ENCODE measurements around the gene INPP4A. TPM values are rescaled to one million over a fixed set of nuclear protein-coding genes. Genes with fewer than 3 reads are reported as not detected.

INPP4A gene
- polyA plus RNA-seq, 3 donors: 3.5 to 6.9 (median 4.9) TPM

DNA sequence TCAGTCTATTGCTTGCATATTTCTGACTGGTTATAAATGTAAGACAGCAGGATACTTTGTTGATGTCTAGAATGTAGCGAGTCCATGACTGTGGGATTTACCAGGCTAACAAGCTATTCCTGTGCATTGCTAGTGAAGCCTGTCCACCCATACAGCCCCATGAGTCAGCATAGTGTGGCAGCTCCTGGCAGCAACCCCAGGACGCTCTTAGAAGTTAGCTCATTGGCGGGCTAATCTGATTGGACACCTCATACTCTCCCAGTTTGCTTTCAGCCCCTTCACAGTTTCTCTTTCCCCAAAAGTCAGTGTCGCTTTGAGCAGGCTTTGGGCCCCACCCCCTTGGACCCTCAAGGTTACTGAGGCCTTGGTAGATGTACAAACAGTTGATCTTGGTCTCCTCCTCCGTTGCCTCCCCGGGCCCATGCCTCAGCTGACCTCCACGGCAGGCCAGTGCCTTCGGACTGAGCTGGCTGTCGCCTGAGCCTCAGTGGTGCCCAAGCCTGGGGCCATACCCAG lies 115.7 kb downstream of the INPP4A start:
- H3K27ac ChIP-seq (ENCODE audit: low read depth, low read length): no peak overlapping the region
- 92 to 94% (median 94%) methylated on average over 9 of the region's 9 CpGs for WGBS, 3 donors

DNA sequence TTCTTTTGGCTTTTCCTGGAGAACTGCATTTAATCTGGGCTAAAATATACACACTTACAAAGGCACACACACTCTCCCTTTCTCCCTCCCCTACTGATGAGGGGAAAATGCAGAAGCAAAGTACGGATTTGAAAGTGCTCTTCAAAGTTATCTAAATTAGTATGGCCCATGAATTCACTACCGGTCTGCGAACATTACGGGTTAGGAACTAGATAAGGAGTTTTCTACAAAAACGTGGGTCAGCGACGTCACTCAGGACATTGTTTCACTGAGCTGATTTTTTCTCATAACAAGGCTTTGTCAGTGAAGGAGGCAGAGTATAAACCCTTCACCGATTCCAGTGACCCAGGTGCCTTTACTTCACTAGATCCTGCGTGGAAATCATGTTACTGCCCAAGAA lies 116.4 kb downstream of the INPP4A start:
- H3K27ac ChIP-seq (ENCODE audit: low read depth, low read length): no peak overlapping the region
- 89 to 95% (median 93%) methylated on average over 9 of the region's 9 CpGs for WGBS, 3 donors

DNA sequence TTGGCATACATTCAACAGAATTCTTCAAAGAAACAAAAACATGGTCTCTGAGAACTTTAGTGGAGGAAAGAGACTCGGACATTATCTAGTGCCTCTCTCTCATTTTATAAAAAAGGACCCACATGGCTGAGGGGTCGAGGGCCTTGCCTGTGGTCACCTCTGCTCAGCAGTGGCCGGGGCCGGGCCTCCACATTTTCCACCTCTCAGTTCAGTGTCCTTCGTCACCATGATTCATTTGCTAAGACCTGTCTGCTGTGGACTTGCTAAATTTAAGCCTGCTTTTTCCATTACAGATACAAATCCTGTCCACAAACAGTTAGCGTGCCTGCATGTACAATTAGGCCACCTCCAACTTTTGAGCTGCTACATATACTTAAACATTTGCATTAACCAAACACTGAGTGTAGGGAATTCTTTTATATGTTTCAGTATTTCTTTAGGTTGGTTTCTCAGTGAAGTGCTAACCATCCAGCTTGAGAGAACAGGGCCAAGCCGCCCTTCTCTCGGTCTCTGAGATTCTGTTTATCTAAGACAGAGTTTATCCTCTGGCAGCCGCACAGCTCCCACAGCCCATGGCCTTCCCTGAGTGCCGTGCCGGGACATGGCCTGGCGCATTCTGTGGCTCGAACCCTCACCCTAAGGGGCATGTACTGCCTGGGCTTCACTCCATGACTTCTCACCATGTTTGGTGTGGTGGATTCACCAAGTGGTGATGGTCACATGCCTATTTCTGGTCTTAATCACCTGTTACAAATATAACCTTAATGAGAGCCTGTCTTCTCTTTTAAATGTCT lies 117.4 kb downstream of the INPP4A start:
- 79 to 88% (median 81%) methylated on average over 13 of the region's 13 CpGs for WGBS, 3 donors
- no peak overlapping the region for H3K27ac ChIP-seq (ENCODE audit: low read depth, low read length)

DNA sequence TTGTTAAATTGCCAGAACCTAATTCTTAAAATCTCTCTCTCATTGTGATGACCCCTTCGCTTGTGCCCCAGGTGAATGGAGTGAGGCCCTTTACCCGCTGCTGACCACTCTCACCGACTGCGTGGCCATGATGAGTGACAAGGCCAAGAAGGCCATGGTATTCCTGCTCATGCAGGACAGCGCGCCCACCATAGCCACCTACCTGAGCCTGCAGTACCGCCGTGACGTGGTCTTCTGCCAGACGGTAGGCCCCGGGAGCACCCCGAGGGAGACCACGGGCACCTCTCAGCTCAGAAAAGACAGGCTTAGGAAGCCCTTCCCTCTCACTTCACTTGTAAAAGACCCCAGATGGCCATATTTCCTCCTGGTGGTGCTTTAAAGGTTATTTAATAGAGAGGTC lies 118.7 kb downstream of the INPP4A start:
- H3K27ac ChIP-seq (ENCODE audit: low read depth, low read length): no peak overlapping the region
- WGBS, 3 donors: 95 to 98% (median 97%) methylated on average over 13 of the region's 13 CpGs

DNA sequence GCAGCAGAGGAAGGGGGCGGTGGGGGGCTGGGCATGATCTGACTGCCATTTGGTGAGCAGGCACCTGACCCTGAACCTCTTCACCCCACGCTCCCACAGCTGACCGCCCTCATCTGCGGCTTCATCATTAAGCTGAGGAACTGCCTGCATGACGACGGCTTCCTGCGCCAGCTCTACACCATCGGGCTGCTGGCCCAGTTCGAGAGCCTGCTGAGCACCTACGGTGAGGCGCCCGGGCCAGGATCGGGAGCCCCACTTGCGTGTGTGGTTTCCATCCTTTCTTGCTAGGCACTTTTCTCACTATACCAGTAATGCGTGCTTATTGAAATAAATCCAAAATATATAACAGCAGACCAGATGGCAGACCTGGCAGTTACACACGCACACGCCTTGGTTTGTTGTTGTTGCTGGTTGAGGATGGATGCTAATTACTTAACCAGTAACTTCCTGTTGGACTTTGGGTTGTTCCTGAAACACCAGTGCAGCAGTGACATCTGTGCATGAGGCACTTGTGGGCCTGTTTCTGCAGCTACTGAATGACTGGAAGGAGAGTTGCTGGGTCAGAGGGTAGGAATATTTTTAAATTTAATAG lies 120.0 kb downstream of the INPP4A start:
- WGBS, 3 donors: 70 to 91% (median 70%) methylated on average over 17 of the region's 17 CpGs
- no peak overlapping the region for H3K27ac ChIP-seq (ENCODE audit: low read depth, low read length)

DNA sequence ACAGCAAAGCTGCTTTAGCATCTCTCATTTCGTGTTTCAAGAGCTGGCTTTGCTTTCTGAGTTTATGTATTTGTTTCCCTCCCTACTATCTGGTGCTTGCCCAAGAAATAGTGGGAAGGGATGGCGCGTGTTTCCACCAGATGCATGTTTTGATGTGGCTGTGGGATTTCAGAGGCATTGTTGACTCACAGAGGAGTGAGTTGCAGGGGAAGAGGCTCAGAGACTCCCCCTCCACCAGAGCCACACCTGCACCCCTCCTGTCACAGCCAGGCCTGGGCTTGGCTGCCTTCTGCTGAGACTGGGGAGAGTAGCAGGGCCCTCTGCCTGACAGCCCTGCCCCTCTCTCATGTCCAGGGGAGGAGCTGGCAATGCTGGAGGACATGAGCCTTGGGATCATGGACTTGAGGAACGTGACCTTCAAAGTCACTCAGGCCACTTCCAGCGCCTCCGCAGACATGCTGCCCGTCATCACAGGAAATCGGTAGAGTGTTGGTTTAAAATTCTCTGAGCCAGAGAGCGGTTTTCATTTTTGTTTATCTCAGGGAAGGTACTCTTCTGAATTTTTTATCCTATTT lies 120.7 kb downstream of the INPP4A start:
- WGBS, 3 donors: 79 to 92% (median 84%) methylated on average over 9 of the region's 9 CpGs
- no peak overlapping the region for H3K27ac ChIP-seq (ENCODE audit: low read depth, low read length)

DNA sequence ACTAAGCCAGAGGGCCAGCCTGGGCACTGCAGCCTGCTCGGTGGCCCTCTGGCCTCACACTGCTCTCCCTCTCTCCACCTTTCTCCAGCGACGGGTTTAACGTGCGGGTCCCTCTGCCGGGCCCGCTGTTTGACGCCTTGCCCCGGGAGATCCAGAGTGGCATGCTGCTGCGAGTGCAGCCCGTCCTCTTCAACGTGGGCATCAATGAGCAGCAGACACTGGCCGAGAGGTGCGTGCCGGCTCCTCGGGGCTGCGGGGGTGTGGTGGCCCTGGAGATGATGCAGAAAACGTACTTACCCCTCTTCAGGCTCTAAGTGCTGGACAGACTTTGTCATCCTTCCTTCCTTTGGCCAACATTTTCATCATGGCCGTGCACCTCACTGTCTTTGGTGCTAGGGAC lies 121.3 kb downstream of the INPP4A start:
- 92 to 96% (median 96%) methylated on average over 19 of the region's 19 CpGs for WGBS, 3 donors
- no peak overlapping the region for H3K27ac ChIP-seq (ENCODE audit: low read depth, low read length)

DNA sequence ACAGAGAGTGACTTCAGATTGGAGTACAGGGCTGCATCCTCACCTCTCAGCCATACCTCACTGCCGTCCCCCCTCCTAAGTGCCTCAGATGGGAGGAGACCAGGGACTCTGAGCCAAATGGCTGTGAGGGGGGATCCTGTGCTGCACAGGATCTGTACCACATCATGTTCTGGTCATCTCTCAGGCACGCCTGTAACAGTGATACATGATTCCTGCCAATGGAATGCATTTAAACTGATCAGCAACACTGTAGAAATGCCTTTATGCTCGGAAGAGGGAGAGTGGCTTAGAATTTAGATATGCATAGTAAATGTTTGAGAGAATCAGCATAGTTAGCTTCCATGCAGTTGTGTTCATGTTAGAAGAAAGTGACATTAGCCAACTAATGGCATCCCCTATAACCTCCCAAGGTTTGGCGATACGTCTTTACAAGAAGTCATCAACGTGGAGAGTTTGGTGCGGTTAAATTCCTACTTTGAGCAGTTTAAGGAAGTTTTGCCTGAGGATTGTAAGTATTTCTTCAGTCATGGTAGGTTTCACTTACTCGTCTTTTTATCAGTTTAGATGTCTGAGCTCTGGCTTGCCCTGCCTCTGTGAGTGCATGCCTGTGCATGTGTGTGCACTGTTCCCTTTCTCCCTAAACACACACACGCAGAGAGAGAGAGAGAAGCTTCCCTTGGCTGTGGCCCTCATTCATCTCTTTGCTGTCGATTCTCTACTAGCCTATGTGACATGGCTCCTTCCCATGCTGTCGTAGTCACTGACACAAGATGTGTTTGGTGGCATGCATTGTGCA lies 123.7 kb downstream of the INPP4A start:
- H3K27ac ChIP-seq (ENCODE audit: low read depth, low read length): no peak overlapping the region
- 92 to 96% (median 95%) methylated on average over 10 to 11 of the region's 11 CpGs for WGBS, 3 donors

DNA sequence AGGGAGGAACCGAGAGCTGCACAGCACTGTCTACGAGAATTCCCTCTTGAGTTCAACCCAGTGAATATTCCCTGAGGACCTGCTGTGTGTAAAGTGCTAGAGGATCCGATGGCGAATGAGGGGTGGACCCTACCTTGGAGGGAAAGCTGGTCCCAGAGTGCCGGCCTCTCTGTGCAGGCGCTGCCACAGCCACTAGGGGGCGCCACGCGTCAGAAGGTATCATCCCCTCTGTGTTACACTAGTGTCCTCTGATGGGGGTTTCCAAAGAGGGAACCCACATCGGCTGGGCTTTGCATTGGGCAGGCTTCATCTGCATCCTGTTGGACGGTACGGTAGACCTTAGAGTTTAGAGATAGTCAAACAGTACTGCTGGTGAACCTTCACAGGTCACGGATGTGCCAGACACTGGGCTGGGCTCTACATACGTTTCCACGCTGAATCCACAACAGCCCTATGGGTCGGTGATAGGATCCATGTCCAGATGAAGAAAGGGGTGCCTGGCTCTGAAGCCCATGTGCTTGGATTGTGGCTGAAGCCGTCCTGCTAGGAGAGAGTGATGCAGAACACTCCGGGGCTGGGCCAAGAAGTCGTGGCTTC lies 124.6 kb downstream of the INPP4A start:
- H3K27ac ChIP-seq (ENCODE audit: low read depth, low read length): no peak overlapping the region
- 65 to 72% (median 70%) methylated on average over 19 of the region's 19 CpGs for WGBS, 3 donors

DNA sequence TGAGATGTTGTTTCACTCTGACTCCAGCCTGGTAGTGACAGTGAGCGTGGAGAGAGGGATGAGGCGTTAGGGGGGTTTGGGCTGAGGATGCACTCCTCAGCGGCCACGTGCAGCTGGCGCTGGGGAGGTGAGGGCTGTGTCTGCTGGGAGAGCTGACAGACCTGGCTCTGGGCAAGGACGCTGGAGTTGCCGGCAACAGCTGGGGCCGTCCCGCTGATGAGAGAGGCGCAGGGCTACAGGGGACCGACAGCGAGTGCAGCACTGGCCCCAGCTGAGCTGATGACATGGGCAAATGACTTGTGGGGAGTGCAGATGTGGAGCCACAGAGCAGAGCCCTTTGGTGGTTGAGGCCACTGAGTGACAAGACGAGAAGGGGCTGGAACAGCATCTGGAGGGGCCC lies 125.3 kb downstream of the INPP4A start:
- no peak overlapping the region for H3K27ac ChIP-seq (ENCODE audit: low read depth, low read length)
- 93 to 98% (median 96%) methylated on average over 13 of the region's 13 CpGs for WGBS, 3 donors

DNA sequence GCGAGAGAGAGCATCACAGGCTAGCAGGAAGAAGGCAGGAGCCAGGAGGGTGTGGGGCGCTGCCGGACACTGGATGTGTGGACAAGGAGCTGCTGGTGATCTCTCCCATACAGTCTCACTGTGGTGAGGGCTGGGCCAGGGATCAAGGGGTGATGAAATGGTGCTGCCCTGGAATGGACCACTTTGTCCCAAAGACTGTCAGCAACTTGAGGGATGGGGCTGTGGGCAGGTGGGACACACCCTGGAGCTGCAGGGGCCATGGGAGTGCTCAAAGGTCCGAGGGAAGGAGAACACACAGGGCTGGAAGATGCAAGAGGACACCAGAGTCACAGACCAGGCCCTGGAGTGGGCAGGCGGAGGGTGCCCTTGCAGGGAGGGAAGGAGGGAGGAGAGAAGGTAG lies 125.7 kb downstream of the INPP4A start:
- 91 to 96% (median 93%) methylated on average over 5 of the region's 5 CpGs for WGBS, 3 donors
- H3K27ac ChIP-seq (ENCODE audit: low read depth, low read length): no peak overlapping the region

DNA sequence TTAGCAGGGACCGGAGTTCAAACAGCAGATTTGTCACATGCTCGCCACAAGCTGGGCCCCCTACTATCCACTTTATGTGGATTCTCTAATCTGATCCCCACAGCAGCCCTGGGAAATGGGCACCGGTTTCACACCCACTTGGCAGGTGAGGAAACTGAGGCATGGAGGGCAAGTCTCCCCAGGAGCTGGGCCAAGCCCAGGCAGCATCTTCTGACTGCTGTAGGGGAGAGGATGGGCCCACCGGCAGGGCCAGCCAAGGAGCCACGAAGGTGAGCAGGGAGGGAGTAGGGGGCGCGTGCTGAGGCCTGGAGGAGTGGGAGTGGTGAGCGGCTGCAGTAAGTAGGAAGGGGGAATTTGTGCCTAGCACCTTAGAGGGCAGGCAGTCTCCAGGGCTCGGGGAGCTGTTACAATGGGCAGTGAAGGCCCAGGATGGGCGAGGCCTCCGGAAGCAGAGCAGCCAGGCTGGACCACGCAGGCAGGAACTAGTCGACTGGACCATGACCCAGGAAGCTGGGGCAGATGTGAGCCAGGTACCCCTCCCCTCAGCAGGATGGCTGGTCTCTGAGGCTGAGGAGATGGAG lies 126.6 kb downstream of the INPP4A start:
- H3K27ac ChIP-seq (ENCODE audit: low read depth, low read length): no peak overlapping the region
- 87 to 92% (median 87%) methylated on average over 12 to 13 of the region's 13 CpGs for WGBS, 3 donors

DNA sequence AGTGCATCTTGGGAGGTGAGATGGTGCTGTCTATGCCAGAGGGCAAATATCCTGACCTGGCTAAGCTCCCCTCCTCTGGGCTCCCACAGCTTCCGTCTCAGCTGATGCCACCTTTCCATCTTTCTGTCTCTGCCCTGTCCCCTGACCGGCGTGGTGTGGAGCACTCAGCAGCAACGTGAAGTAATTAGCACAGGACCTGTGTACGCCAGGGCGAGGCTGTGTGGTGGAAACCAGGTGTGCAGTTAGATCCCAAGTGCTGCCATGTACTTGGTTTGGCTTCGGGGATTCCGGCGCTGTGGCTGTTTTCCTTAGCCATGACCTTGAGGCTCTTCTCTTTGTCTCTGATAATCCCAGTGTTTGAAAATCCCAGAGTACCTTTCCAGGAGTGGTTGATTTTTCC lies 127.1 kb downstream of the INPP4A start:
- WGBS, 3 donors: 90 to 97% (median 95%) methylated on average over 9 of the region's 9 CpGs
- H3K27ac ChIP-seq (ENCODE audit: low read depth, low read length): no peak overlapping the region

DNA sequence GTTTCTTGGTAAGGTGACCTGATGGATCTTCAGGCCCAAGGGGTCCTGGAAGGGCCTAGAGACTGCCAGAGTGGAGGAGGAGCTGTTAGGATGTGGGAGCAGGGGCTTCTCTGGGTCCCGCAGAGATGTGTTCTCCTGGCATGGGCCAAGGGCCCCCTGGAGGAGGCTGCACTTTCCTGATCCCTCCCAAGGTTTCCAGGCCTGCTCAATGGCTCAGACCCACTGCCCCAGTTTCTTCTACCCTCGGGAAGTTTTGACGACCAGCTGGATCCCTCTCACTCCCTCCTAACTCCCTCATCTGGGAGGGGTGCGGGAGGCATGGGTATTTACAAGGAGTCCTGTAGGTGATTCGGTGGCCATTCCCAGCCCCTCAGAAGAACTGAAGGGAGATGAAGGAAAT lies 127.6 kb downstream of the INPP4A start:
- WGBS, 3 donors: 75 to 91% (median 79%) methylated on average over 5 of the region's 5 CpGs
- no peak overlapping the region for H3K27ac ChIP-seq (ENCODE audit: low read depth, low read length)

DNA sequence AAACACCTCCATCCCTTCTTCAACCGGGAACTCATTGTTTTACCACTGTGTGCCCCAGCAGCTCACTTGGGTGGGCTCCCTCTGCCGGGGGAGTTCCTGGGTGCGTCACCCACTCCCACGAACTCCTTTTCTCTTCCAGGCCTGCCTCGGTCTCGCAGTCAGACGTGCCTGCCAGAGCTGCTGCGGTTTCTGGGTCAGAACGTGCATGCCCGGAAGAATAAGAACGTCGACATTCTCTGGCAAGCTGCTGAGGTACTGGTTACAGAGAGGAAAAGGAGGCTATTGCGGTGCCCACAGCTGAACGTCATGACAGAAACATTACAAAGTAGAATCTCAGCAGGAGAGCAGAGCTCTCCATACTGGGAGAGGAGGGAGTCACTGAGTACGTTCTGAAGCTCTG lies 128.0 kb downstream of the INPP4A start:
- no peak overlapping the region for H3K27ac ChIP-seq (ENCODE audit: low read depth, low read length)
- 84 to 93% (median 90%) methylated on average over 15 of the region's 15 CpGs for WGBS, 3 donors

DNA sequence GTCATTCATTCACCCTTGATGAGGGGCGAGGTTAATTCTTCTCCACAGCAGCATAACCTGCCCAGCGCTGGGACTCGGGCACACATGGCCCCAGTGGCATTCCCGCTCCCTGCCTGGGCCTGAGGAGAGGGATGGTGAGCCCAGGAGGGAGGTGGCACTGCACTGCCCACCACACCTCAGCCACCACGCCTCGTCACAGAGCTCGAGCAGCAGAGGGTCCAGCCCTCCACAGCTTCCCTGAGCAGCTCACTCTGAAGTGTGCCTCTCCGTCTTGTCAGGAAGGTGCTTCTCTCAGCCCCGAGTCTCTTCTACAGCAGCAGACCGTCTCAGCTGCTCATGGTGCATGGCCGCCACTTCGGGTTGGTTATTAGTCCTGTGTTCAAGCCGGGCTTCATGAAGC lies 128.8 kb downstream of the INPP4A start:
- 92 to 96% (median 95%) methylated on average over 13 of the region's 13 CpGs for WGBS, 3 donors
- no peak overlapping the region for H3K27ac ChIP-seq (ENCODE audit: low read depth, low read length)

DNA sequence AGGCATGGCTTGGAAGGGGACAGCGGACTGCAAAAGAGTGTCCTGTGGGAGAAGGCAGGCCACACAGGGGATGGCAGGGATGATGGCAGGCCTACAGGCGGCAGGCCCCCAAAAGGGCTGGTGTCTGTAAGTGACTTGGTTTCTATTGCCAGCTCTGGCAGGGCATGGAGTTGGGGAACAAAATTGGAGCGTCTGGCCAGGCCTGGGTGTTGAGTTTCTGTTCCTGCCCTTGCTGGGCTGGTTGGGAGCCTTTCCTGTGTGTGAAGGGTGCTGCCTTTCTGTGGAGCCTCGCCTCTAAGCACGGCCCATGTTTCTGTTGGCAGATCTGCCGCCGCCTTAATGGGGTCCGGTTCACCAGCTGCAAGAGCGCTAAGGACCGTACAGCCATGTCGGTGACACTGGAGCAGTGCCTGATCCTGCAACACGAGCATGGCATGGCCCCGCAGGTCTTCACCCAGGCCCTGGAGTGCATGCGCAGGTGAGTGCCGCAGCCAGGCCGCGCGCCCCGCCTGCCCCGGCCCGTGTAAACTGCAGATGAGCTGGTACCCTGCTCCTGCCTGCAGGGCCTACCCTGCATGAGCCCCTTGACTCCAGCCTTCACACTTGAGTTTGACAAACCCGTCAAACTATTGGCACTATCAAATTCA lies 132.1 kb downstream of the INPP4A start:
- WGBS, 3 donors: 90 to 94% (median 93%) methylated on average over 22 of the region's 22 CpGs
- H3K27ac ChIP-seq (ENCODE audit: low read depth, low read length): no peak overlapping the region

DNA sequence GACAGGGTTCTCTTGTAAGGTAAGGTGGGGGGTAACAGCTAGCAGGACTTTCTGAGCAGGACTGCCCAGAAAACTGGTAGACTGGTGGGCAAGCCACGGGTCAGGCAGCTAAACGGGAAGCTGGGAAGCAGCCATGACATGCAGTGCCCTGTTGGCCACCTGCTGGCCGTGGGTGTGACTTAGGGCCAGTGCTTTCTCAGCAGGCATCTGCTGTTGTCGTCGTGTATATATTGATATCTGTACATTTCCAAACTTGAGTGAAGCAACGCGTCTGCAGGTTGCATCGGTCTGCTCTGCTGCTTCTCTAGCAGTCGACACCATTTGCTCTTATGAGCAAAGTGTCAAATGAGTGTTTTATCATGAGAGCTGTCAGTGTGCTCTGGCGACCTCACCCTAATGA lies 132.7 kb downstream of the INPP4A start:
- WGBS, 3 donors: 70 to 80% (median 77%) methylated on average over 10 of the region's 10 CpGs
- no peak overlapping the region for H3K27ac ChIP-seq (ENCODE audit: low read depth, low read length)

All from adipose tissue (tissue), 3 donors.